PC-9 (cell line): ENCODE measurements around the gene TLR6.

Experiments
- CTCF ChIP-seq: fragments of 200-600 bp; sonication (generic); conservative IDR thresholded peaks from 2 replicates; pipeline ENCODE4 v1.6.1; 2017; ENCODE audit warnings: mixed run types, antibody characterized with exemption, mild to moderate bottlenecking, moderate library complexity
- EZH2 ChIP-seq: fragments of 200-600 bp; sonication (generic); IDR thresholded peaks from 2 replicates; pipeline ENCODE4 v1.8.0; 2017; ENCODE audit warnings: antibody characterized with exemption, low read depth

GRCh38 chr4:38871593-38871992, 15.0 kb upstream of the TLR6 start:
- TF ChIP-seq CTCF (no peak), EZH2 (no peak)
